Adrenal gland (tissue), 12 donors: ENCODE data around the gene PODNL1. TPM values are rescaled to one million over a fixed set of nuclear protein-coding genes. Genes with fewer than 3 reads are reported as not detected.

ENCODE experiments used
- DNase-seq, 7 donors: peaks; one replicate each; pipeline ENCODE4 v3.0.0-alpha.2; 2019 to 2020
- H3K27ac ChIP-seq, 5 donors: fragments of 200-600 bp; sonication (generic) in 4 of 5; 1 replicate in 3 of 5; 2 replicates in 2 of 5; pipeline versions ENCODE4 v1.5.1 to v1.8.0; 2016 to 2020; ENCODE audit warnings: mild to moderate bottlenecking in 1 of 5
- H3K27me3 ChIP-seq: fragments of 200-600 bp; 2 replicates; pipeline ENCODE4 v1.8.0; 2021
- H3K36me3 ChIP-seq, 2 donors: fragments of 200-600 bp; replicated peaks in 1 of 2; 1 replicate in 1 of 2; 2 replicates in 1 of 2; pipeline versions ENCODE4 v1.5.1 to v1.8.0; 2018 to 2022
- H3K4me1 ChIP-seq, 2 donors: fragments of 200-600 bp; replicated peaks in 1 of 2; 1 replicate in 1 of 2; 2 replicates in 1 of 2; pipeline versions ENCODE4 v1.5.1 to v1.8.0; 2018 to 2021
- H3K4me3 ChIP-seq, 4 donors: fragments of 200-600 bp; sonication (generic) in 3 of 4; one replicate each; pipeline ENCODE4 v1.5.1; 2016 to 2018
- H3K9me3 ChIP-seq, 3 donors: fragments of 200-600 bp; sonication (generic) in 1 of 3; replicated peaks in 1 of 3; 1 replicate in 2 of 3; 2 replicates in 1 of 3; pipeline versions ENCODE4 v1.5.1 to v1.8.0; 2016 to 2021
- POLR2A ChIP-seq, 2 donors: fragments of 450-650 bp; IDR thresholded peaks; one replicate each; pipeline ENCODE4 v1.6.1; 2017; ENCODE audit warnings: antibody characterized with exemption in 2 of 2, mild to moderate bottlenecking in 2 of 2, moderate library complexity in 1 of 2
- WGBS, 4 donors: extraction: QIAGEN DNeasy Blood & Tissue Kit in 2 of 4; methylation state at CpG; one replicate each; pipeline versions ENCODE4 v1.1.5 to v1.1.7; 2013 to 2017; 5-methylcytosine and 5-hydroxymethylcytosine counted together
- intact Hi-C, 2 donors: fragments of 100-400 bp; cut with DNase I; formaldehyde crosslinking; loops; one replicate each; pipeline versions ENCODE4 v1.14.1 to v1.15.0; 2022 to 2023
- polyA plus RNA-seq, 3 donors: library from polyadenylated mRNA; stranded (reverse); fragments of 200-250 nt in 2 of 3; fragments of 350-450 nt in 1 of 3; fragmentation: Illumina TruSeq in 1 of 3; extraction: RNeasy Lipid Tissue Mini Kit (QIAGEN cat#74804) in 1 of 3; gene quantifications; one replicate each; pipeline ENCODE4 v1.2.3, GENCODE V29; 2013 to 2014
- total RNA-seq, 9 donors: library from RNA; depleted of rRNA in 4 of 9; stranded (reverse); fragments of >200 nt in 4 of 9; fragments of 120-200 nt in 1 of 9; fragmentation: NEBNext Ultra II Directional in 1 of 9; extraction: Animal tissue kit (Norgen Biotek cat#: 25700) in 1 of 9; gene quantifications; one replicate each; pipeline versions ENCODE4 v1.1.0 to v1.2.4, GENCODE V29; 2013 to 2023
- TF ChIP-seq, protein P1 (sequence below), 6 experiments: fragments of 450-650 bp in 4 of 6; fragments of 200-600 bp in 2 of 6; sonication (generic) in 1 of 6; IDR thresholded peaks; 1 replicate in 5 of 6; 2 replicates in 1 of 6; pipeline versions ENCODE4 v1.5.1 to v1.8.0; 2016 to 2021; ENCODE audit warnings: antibody characterized with exemption in 6 of 6, mild to moderate bottlenecking in 2 of 6, moderate library complexity in 1 of 6
- donor health status: healthy with polysubstance abuse.
- donor health status: Bipolar disorder and iron deficiency.
- donor health status: DM: yes; HTN: yes; CAD: no.
- donor health status: DM: no; HTN: no; CAD: no.
- donor health status: DM: no; HTN: no; CAD: no.
- donor health status: DM: yes; HTN: yes; CAD: no.

The PODNL1 gene
- total and polyA plus RNA-seq, 12 donors: 0.15 to 2.1 (median 0.61) TPM; not detected in 3

DNA sequence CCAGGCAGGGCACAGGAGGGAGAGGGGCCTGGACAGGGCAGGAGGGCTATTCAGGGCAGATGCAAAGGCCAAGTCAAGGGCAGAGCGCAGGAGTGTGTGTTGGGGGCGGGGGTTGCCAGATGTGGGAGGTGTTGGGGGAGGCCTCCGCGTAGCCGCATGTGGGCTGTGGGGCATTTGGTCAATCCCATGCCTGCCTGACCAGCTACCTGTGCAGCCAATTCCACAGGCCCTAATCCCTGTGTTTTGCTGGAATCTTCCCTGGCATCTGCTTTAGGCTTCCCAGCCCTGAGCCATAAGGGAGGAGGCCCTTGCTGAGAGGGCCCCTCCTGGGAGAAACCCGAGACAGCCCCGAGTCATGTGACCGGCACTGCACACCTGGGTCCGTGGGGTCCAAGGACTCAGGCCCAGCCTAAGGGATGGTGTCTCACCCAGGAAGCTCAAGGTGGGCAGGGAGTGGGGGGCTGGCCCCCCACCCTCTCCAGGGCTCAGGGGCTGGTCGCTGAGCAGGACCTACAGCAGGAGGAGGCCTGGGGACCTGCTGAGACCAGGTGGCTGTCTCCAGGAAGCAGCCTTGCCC is 47.6 kb upstream of the PODNL1 start:
- intact Hi-C loops: no loop called here

DNA sequence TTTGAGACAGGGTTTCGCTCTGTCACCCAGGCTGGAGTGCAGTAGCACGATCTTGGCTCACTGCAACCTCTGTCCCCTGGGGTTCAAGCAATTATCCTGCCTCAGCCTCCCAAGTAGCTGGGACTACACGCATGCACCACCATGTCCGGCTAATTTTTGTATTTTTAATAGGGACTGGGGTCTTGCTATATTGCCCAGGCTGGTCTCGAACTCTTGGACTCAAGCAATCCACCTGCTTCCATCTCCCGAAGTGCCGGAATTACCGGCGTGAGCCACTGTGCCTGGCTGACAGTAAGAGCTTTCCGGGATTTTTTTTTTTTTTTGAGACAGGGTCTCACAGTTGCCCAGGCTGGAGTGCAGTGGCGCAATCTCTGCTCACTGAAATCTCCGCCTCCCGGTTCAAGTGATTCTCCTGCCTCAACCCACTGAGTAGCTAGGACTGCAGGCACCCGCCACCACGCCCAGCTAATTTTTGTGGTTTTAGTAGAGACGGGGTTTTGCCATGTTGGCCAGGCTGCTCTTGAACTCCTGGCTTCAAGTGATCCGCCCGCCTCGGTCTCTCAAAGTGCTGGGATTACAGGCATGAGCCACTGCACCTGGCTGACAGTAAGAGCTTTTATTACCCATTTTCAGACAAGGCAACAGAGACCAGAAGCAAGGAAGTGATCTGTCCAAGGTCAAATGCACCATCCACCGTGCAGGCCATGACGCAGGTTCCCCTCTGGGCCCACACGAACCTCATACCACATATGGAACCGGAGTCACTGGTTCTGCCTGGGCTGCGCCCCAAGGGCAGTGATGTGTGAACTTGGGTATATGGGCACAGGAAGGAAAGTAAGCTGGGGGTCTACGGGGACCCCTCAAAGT is 46.9 kb upstream of the PODNL1 start:
- Histone ChIP-seq H3K9me3 (no peaks in the 10 kb centered on the region), H3K27me3 (no peaks in the 10 kb centered on the region), H3K4me3 (no peak overlapping the region), H3K36me3 (no peaks in the 10 kb centered on the region), H3K4me1 (peaks cover 12 to 20% of the 10 kb centered on the region in 2 donors), H3K27ac (peak overlapping the region in 1 of 5 donors; percentile 86)
- WGBS, 4 donors: 83 to 92% (median 84%) methylated on average over 22 to 25 of the region's 25 CpGs
- no peak for DNase-seq
- no peak for TF ChIP-seq POLR2A (IDR thresholded peaks at IDR 0.05)
- TF ChIP-seq, protein P1, sequence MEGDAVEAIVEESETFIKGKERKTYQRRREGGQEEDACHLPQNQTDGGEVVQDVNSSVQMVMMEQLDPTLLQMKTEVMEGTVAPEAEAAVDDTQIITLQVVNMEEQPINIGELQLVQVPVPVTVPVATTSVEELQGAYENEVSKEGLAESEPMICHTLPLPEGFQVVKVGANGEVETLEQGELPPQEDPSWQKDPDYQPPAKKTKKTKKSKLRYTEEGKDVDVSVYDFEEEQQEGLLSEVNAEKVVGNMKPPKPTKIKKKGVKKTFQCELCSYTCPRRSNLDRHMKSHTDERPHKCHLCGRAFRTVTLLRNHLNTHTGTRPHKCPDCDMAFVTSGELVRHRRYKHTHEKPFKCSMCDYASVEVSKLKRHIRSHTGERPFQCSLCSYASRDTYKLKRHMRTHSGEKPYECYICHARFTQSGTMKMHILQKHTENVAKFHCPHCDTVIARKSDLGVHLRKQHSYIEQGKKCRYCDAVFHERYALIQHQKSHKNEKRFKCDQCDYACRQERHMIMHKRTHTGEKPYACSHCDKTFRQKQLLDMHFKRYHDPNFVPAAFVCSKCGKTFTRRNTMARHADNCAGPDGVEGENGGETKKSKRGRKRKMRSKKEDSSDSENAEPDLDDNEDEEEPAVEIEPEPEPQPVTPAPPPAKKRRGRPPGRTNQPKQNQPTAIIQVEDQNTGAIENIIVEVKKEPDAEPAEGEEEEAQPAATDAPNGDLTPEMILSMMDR (IDR thresholded peaks at IDR 0.05): no peak
- intact Hi-C loops: no loop called here

More for the DNA sequence above, 47.6 kb upstream of the PODNL1 start:
- H3K36me3 ChIP-seq: no peaks in the 10 kb centered on the region
- no peaks in the 10 kb centered on the region for H3K9me3 ChIP-seq
- peak overlapping the region; percentile 62 to 86 (median 70) for H3K27ac ChIP-seq
- no peaks in the 10 kb centered on the region for H3K27me3 ChIP-seq
- WGBS, 4 donors: 81 to 95% (median 87%) methylated on average over 4 to 10 of the region's 10 CpGs
- no peak overlapping the region for H3K4me3 ChIP-seq
- DNase-seq: no peak
- no peak for TF ChIP-seq POLR2A (IDR thresholded peaks at IDR 0.05)
- TF ChIP-seq, protein P1 (IDR thresholded peaks at IDR 0.05): no peak
- peaks cover 12 to 20% of the 10 kb centered on the region in 2 donors for H3K4me1 ChIP-seq

DNA sequence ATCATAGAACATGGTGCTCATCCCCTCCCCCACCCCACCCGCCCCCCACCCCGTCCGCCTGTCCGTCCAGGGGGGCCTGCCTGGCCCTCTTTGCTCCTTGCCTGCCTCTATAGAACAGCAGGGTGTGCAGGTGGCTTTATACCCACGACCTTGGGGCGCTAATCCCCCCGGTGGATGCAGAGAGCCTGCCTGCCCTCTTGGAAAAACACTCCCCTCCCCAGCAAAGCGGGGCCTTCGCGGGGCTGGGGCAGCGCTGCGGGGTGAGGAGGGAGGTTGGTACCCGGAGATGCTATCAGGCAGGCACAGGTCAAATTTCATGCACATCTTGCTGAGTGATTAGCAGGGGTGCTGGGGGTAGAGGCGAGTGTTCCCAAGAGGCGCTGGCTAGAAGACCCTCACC is 46.0 kb upstream of the PODNL1 start:
- TF ChIP-seq POLR2A (IDR thresholded peaks at IDR 0.05): no peak
- TF ChIP-seq, protein P1 (IDR thresholded peaks at IDR 0.05): no peak
- Histone ChIP-seq H3K27me3 (no peaks in the 10 kb centered on the region), H3K9me3 (no peaks in the 10 kb centered on the region), H3K4me3 (no peak overlapping the region), H3K36me3 (no peaks in the 10 kb centered on the region), H3K27ac (no peak overlapping the region), H3K4me1 (peaks cover 13 to 26% of the 10 kb centered on the region in 2 donors)
- 76 to 86% (median 80%) methylated on average over 8 to 15 of the region's 15 CpGs for WGBS, 4 donors
- intact Hi-C loops: no loop called here
- DNase-seq: no peak

DNA sequence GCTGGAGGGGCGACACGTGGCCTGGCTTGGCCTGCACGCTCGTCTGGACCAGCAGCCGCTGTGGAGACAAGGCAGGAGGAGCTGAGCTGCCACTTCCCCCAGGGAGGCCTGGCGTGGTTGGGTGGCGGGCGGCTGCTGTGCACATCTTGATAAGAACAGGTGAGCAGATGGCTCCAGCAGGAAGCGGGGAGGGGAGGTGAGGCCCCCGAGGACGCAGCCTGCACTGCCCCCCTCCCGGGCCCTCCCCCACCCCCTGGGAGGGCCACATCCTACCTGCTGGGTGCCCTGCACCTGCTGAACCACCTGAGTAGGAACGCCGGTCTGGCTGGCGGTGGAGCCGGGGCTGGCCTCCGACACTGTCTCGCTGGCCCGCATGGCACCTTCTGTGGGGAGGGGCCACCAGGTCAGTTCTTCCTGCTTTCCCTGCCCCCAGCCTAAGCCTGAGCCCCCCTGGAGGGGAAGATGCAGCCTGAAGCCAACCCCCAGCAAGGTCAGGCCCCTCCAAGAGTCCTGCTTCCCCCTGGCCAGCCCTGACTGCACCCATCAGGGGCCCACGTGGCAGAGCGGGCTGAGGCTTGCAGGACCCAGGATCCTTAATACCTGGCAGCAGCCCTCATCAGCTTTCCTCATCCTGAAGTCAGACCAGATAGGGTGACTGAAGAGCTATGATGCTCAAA is 45.1 kb upstream of the PODNL1 start:
- Histone ChIP-seq H3K36me3 (no peaks in the 10 kb centered on the region), H3K27me3 (no peaks in the 10 kb centered on the region), H3K4me3 (no peak overlapping the region), H3K27ac (no peak overlapping the region), H3K4me1 (peaks cover 21 to 29% of the 10 kb centered on the region in 2 donors), H3K9me3 (no peaks in the 10 kb centered on the region)
- TF ChIP-seq, protein P1 (IDR thresholded peaks at IDR 0.05): no peak
- no peak for TF ChIP-seq POLR2A (IDR thresholded peaks at IDR 0.05)
- 77 to 100% (median 85%) methylated on average over 1 to 21 of the region's 21 CpGs for WGBS, 4 donors
- DNase-seq: no peak
- intact Hi-C loops: no loop called here
